Measurements from ENCODE around the gene TINCR. TPM values are rescaled to one million over a fixed set of nuclear protein-coding genes. Genes with fewer than 3 reads are reported as not detected.
"Not testable (repeated sequence)": the region's sequence is repeated elsewhere in the genome, so short reads cannot be mapped to it uniquely, and the experiment has no call there.

Gene TINCR
- polyA plus RNA-seq, 1 donor, result 1.0 TPM

DNA sequence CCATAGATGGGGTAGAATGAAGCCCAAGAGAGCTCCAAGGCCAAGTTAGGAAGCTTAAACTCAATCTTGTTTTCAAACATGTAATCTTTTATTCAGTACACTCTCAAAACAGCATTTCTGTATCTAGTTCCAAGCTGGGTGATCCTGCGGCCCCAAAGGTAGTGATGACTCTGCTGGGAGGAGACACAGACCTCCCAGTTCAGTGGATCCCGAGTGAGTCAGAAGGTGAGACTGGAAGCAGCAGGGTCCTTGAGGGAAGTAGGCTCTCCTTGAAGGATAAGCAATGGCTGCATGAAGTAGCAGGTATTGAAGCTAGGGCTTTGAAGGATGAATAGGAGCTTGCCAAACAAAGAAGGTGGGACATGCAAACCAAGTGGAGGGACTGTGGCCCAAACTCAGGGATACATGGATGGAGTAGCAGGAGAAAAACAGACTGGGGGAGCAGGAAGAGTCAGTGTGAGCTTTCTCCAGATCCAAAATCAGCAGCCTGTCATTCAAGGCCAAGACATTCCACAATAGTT is 9.6 kb downstream of the TINCR start:
- DNase-seq (ENCODE audit: low read depth), result no peak

DNA sequence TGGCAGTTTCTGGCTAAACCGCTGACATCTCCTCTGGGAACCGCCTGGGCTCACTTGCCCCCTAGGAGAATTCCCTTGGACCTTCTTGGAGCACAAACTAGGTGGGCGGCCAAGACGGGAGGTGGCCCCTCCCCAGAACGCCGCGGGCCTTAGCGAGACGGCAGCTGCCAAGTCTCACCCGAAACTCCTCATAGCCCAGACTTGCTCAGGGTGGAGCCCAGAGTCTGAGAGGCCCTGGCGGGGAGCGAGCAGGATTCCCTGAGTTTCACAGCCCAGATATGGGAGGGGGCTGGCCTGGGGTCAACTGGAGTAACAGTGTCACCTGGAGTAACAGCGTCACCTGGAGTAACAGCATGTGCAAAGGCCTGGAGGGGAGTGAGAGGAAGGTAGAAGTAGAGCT is 10.1 kb downstream of the TINCR start:
- no peak for DNase-seq (ENCODE audit: low read depth)

DNA sequence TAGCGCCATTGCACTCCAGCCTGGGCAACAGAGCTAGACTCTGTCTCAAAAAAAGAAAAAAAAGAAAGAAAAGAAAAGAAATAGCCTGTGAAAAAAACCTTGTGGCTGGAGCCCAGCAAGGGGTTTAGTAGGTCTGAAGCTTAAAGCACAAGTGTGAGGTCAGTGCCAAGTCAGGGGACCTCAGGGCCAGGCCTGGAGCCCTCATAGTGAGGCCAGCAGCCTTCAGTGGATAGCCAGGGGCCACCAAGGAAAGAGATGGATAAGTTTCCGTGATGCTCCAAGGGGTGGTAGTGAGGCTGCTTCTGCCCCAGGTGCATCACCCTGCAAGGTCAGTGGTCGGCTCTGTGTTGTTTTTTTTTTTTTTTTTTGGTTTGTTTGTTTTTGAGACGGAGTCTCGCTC is 12.9 kb downstream of the TINCR start:
- DNase-seq (ENCODE audit: low read depth), result no peak

DNA sequence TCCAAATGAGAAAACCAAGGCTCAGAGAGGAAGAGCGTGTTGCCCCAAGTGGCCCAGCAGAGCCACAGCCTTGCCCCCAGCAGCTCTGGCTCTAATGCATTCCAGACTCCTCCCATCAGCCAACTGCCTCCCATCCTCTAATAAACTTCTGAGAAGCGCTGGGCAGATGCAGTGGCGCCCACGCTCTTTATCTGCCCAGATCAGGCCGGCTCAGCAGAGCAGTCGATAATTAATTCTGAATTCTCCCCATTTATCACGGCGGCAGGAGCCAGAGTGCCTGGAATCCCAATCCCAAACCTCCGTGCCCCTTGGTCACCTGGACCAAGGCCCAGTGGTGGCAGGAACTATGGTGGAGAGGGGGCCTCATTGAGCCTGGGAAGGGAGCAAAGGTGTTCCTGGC is 13.9 kb downstream of the TINCR start:
- no peak for DNase-seq (ENCODE audit: low read depth)

DNA sequence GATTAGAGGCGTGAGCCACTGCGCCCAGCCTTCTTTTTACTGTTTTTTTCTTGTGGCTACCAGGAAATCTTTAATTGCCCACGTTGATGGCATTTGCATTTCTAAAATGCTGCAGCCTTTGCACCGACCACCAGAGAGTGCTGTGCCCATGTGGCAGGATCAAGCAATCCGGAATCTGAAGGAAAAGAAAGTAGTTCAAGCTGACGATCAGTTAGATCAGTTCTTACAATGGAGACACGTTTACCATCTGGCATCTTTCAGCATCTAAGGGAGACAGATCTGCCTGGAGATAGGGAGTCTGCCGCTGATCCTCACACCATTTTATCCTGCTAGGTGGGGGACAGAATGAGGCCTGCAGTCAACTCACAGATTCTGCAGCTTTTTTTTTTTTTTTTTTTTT is 19.9 kb downstream of the TINCR start:
- DNase-seq (ENCODE audit: low read depth), result no peak

DNA sequence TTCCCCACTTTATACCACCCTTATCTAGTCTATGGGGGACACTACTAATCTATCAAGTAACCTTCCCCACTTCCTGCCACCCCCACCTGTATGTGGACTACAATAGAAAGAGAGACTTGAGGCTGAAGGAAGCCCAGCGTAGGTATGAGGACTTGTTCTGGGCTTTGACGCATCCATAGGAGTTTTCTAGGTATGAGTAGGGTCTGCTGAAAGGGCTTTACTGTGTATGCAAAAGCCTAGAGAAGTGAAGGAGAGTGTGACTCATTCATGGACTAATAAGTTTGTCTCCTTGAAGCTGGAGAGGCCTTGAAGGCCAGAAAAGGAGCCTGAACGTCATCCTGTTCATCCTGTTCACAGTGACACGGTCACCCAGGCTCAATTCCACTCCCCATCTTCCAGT is 21.8 kb downstream of the TINCR start:
- no peak for DNase-seq (ENCODE audit: low read depth)

DNA sequence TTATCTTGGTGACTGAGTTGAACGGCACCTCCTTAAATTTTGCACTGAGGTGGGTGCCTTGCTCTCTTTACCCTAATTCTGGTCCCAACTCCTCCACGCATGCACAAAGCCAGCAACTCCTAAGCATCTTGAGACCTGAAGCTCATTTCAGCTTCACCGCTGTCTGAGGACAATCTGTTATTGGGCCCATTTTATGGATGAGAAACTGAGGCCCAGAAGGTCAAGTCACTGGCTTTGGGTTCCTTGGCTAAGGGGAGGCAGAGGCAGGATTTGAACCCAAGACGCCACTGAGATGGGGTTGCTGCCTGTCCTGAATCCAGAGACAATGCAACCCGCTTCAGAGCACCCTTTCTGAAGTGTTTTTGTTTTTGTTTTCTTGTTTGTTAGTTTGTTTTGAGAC is 22.7 kb downstream of the TINCR start:
- no peak for DNase-seq (ENCODE audit: low read depth)

DNA sequence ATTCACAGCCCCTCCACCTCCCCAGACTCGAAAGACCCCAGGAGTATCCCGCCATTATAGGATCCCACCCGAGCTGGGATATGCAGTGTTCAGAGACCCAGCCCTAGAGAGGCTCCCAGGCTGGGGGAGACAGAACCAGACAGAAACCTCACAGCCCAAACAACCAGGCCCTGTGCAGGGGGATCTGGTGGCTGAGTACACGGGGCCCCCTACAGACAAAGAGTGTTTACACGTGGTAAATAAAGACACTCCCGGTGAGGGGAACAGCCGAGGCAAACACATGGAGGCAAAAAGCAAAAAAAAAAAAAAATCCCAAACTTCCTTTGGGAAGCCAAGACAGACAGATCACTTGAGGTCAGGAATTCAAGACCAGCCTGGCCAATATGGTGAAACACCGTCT is 25.1 kb downstream of the TINCR start:
- no peak for DNase-seq (ENCODE audit: low read depth)

DNA sequence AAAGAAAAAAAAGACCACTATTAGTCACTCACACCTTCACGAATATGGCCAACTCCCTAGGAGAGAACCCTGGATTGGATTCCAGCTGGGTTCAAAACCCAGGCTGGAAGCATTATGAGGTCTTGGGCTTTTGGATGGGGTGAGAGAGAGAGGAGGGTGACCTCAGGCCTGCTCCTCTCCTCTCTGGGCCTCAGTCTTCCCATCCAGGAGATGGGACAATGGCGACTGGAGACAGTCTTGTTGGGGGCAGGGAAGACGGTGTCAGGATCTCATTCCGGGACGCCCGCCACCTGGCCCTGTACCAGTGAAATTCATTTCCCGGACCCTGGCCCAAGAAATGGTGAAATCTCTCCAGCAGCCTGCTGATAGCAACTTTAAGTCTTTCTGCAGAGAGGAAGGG is 26.3 kb downstream of the TINCR start:
- DNase-seq (ENCODE audit: low read depth), result no peak

DNA sequence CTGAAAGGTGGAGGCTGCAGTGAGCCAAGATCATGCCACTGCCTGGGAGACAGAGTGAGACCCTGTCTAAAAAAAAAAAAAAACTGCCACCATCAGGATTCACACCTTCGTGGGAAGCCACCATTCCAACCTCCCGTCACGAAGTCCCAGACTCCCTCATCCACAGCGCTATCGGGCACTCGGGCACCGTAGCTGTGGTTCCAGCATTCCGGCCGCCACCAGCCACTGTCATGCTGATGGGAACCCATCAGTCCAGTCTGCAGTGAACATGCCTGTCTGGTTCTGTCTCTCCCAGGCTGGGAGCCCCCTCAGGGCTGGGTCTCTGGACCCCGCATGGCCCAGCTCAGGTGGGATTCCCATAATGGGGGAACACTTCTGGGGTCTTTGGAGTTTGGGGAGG is 27.5 kb downstream of the TINCR start:
- no peak for DNase-seq (ENCODE audit: low read depth)

DNA sequence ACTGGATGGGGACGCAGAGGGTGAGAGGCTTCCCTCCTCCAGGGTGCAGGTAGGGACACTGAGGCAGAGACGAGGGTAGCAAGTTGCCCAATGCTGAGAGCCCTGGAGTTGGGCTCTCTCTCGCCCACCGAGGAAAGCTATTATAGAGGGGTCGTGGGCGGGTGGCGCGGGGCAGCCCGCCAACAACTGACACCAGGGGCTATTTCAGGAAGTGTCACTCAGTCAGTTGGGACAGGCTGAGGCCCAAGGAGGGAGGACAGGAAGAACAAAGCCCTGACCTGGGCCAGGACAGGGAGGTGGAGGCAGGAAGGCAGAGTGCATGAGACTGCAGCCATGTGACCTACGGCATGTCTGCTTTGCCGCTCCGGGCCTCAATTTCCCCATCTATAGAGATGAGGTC is 29.9 kb downstream of the TINCR start:
- no peak for DNase-seq (ENCODE audit: low read depth)

DNA sequence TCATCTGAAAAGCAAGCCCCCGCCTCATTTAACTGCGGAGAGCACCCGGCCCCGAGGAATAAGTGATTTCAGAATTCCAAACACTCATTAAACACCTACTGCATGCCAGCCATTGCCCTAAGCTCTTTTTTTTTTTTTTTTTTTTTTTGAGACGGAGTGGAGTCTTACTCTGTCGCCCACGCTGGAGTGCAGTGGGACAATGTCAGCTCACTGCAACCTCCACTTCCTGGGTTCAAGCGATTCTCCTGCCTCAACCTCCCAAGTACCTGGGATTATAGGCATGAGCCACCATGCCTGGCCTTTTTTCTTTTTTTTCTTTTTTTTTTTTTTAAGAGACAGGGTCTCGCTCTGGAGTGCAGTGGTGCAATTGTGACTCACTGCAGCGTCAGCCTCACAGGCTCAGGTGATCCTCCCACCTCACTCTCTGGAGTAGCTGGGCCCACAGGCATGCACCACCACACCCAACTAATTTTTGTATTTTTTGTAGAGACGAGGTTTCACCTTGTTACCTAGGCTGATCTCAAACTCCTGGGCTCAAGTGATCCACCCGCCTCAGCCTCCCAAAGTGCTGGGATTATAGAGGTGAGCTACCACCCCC is 30.7 kb downstream of the TINCR start:
- not testable (repeated sequence) for DNase-seq (ENCODE audit: low read depth)

DNA sequence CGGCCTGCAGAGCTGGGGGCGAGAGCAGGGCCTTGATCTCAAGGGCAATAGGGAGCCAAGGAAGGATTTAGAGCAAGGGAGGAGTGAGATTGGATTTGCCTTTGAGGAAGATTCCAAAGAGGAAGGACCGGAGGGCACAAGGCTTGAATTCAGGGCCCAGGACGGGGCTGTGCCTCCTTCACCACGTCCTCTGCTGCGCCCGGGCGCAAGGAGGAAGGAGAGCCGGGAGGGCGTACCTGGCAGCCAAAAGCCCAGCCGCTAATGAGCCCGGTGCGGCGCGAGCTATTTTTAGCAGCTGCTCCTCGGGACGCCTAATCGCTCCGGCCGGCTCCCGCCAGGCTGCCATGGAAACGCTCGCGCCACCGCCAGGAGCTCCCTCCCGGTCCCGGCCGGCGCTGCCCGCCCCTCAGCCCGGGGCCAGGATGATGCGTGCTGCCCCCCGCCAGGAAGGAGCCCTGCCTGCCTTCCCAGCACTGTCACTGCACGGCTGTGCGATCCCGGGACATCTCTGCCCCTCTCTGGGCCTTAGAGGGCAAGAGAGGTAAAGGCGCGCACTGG is 31.3 kb downstream of the TINCR start:
- no peak for DNase-seq (ENCODE audit: low read depth)

DNA sequence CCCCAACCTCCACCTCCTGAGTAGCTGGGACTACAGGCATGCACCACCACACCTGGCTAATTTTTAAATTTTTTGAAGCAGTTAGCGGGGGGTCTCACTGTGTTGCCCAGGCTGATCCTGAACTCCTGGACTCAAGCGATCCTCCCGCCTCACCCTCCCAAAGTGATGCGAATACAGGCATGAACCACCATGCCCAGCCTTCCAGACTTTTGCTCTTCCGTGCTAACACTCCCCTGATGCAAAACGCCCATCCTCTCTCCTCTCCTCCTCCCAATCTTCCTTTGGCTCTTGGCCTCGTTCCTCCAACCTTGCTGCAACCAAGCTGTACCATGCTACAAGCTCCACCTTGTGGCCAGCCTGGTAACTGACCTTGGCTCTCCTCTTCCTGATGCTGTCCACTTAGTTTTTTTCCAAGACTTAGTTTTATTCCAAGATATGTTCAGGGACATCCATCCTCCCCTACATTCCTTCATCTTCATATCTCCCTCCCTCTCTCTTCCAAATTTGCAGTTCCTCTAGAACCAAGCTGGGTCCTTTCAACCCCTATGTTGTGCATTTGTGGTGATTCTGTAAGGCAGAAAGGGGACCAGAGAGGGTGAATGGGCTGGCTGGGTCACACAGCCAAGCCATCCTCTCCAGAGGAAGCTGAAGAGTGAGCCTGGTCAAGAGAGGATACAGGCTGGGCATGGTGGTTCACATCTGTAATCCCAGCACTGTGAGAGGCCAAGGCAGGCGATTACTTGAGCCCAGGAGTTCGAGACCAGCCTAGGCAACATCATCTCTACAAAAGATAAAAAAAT is 32.8 kb downstream of the TINCR start:
- no peak for DNase-seq (ENCODE audit: low read depth)

DNA sequence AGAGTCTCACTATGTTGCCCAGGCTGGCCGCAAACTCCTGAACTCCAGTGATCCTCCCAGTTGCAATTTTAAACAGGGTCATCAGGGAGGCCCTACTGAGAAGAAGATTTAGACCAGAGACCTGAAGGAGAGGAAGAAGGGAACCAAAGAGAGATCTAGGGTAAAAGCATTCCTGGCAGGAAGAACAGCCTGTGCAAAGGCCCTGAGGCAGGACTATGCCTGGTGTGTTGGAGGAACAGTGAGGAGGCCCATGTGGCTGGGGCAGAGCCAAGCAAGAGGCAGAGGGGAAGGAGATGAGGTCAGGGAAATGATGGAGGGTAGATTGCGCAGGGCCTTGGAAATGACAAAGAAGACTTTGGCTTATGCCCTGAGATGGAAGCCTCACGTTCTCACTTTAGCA is 34.5 kb downstream of the TINCR start:
- no peak for DNase-seq (ENCODE audit: low read depth)

DNA sequence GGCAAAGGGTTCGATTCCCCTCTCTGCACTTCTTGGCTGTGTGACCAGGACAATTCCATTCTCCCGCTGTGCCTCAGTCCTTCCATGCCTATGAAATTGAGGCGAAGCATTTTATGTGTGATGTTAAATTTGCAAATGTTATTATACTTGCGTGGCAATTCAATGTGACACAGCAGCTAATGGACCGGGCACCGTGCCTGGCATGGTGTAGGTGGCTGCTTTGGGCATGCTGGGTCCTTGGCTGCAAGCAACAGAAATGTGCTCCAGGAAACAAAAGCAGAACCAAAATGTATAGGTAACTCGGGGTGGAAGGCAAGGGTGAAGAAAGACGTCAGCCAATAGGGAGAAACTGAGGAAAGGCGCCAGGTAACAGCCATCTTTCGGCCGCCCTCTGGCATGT is 37.1 kb downstream of the TINCR start:
- no peak for DNase-seq (ENCODE audit: low read depth)

DNA sequence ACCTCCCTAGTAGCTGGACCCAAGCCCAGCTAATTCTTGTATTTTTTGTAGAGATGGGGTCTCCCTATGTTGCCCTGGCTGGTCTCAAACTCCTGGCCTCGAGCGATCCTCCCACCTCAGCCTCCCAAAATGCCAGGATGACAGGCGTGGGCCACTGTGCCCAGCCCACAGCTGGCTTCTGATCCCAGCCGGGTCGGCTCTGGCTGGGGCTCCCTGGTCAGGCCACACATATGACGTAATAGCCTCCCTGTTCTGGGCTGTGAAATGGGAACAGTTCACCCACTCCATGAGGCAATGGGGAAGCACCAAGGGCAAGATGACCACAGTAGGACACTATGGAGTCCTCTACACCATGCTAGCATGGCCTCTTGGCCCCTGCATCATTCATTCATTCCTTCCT is 41.1 kb downstream of the TINCR start:
- no peak for DNase-seq (ENCODE audit: low read depth)

DNA sequence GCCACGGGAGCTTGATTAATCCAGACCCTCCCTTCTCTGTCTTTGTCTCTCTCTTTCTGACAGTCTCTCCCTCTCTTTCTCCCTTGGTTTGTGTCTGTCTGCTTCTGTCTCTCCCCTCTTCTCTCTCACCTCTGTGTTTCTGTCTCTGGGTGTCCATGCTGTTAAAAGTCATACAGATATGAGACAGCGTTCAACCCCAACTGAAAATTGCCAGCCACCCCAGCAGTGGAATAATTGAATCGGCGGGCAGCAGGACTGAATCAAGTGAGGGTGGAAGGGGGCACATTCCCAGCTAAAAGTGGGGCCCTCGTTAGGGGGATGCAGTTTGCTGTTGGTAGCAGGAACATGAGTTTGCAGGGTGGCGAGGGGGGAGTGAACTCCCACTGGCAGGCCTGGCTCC is 43.7 kb downstream of the TINCR start:
- DNase-seq (ENCODE audit: low read depth), result no peak

DNA sequence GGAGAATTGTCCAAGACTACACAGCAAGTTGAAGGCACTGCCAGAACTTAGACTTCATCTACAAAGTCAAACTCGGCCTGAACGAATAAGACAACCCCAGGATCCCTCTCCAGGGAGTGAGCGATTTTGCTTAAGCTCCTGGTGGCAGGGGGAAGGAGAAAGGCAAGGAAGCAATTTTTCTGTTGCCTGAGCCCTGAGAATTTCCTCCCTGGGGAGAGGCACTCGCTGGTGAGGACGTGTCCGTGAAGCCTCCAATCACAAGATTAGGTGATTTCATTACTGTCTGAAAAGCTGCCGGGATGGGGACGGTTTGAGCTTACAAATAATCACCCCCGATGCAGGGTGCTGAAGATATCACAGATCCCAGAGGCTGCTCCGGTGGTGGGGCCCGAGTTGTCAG is 45.6 kb downstream of the TINCR start:
- DNase-seq (ENCODE audit: low read depth), result no peak

DNA sequence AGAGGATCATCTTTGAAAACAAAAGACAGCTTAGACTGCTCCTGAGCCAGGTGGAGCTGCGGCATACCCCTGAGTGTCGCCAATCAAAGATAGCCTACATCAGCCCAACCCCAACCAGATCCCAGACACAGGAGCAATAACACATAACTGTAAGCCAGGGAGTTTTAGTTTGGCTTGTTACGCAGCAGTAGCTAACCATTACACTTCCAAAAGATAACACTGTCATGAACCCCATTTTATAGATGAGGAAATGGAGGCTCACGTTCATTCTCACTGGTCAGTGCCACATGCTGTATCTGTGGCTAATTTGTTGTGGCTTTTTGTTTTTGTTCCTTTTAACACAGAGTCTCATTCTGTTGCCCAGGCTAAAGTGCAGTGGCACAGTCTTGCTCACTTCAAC is 47.3 kb downstream of the TINCR start:
- no peak for DNase-seq (ENCODE audit: low read depth)

DNA sequence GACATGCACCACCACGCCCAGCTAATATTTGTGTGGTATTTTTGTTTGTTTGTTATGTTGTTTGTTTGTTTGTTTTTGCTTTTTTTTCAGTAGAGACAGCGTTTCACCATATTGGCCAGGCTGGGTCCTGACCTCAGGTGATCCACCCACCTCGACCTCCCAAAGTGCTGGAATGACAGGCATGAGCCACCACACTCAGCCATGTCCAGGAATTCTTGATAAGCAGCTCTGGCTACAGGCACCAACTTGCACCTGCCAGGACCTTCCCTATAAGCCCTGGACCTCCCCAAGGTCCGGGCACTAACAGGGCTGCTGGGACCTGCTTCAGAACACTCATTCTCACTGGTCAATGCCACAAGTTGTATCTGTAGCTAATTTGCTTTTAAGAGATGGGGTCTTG is 48.7 kb downstream of the TINCR start:
- DNase-seq (ENCODE audit: low read depth), result no peak

DNA sequence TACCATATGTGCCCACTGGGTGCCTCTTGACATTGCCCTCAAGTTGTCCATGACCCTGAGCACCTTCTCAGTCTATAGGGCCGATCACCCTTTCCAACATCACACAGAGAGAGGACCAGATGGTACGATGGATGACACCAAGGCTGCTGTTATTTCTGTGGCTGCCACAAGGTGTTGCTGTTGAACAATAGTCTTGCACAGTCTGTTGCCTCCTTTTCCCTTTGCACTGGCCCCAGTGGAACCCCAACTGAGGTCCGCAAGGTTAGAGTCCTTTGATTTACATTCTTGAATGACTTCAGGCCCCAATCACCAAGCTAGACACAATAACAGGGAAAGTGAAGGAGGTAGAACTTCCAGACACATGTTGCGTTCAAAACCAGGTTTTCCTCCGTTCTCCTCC is 52.0 kb downstream of the TINCR start:
- no peak for DNase-seq (ENCODE audit: low read depth)

DNA sequence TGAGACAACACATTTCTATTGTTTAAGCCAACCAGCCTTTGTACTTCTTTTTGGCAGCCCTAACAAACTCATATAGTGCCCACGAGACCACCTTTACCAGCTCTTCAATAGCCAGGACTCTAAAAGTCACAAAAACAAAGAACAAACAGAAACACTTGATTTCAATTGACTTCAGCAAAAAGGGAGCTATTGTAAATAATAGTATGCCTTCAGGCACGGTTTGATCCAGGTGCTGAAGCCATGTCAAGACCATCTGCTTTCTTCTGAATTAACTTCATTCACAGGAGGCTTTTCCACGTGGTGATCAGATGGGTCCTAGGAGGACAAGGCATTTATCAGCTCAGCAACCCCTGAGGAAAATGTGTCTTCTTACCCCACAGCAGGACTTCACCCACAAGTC is 53.8 kb downstream of the TINCR start:
- no peak for DNase-seq (ENCODE audit: low read depth)
